Calu3 (cell line): Measurements from ENCODE around the gene KLHDC9. TPM values are rescaled to one million over a fixed set of nuclear protein-coding genes. Genes with fewer than 3 reads are reported as not detected.

ENCODE experiments used
- BruUV-seq: library from RNA; stranded (reverse); fragments of 400-500 nt; replicated peaks from 2 replicates; lab custom pipeline; 2021; lab: Mats Ljungman, UMichigan
- CTCF ChIA-PET: fragments of 300-600 bp; sonication (Branson Sonifier 250); formaldehyde crosslinking; loops from one replicate; lab custom pipeline; 2022; ENCODE audit warnings: antibody characterized with exemption; lab: Charles Lee
- DNase-seq: peaks from one replicate; pipeline ENCODE4 v3.0.0; 2022
- H3K27ac Mint-ChIP-seq: one replicate; pipeline ENCODE4 v1.8.0; 2022; ENCODE audit warnings: mixed read lengths; ENCODE audit not compliant: unreplicated experiment
- H3K27me3 Mint-ChIP-seq: one replicate; pipeline ENCODE4 v1.8.0; 2022; ENCODE audit warnings: mixed read lengths; ENCODE audit not compliant: unreplicated experiment
- H3K36me3 Mint-ChIP-seq: one replicate; pipeline ENCODE4 v1.8.0; 2022; ENCODE audit warnings: mild to moderate bottlenecking, moderate library complexity, mixed read lengths; ENCODE audit not compliant: insufficient read depth, unreplicated experiment
- H3K4me1 Mint-ChIP-seq: one replicate; pipeline ENCODE4 v1.8.0; 2022; ENCODE audit warnings: mild to moderate bottlenecking, low read depth, mixed read lengths; ENCODE audit not compliant: unreplicated experiment
- H3K4me3 Mint-ChIP-seq: one replicate; pipeline ENCODE4 v1.8.0; 2022; ENCODE audit warnings: mild to moderate bottlenecking, low read depth, moderate library complexity, mixed read lengths; ENCODE audit not compliant: unreplicated experiment
- H3K9me3 Mint-ChIP-seq: one replicate; pipeline ENCODE4 v1.8.0; 2022; ENCODE audit warnings: low read depth, mixed read lengths; ENCODE audit not compliant: unreplicated experiment
- CTCF ChIP-seq: fragments of 200-600 bp; IDR thresholded peaks from one replicate; pipeline ENCODE4 v1.8.0; 2022; ENCODE audit warnings: antibody characterized with exemption; ENCODE audit not compliant: unreplicated experiment
- intact Hi-C: fragments of 100-400 bp; cut with micrococcal nuclease; formaldehyde crosslinking; loops from one replicate; pipeline ENCODE4 v1.10.0; 2022; ENCODE audit not compliant: unreplicated experiment
- total RNA-seq: library from RNA; stranded (reverse); gene quantifications from 2 replicates; pipeline ENCODE4 v1.2.3, GENCODE V29; 2022

KLHDC9 gene
- total RNA-seq, 1 experiment from 2014 or later, result 5.3 TPM

- intact Hi-C loops, result no loop called here
- no peaks in the 10 kb centered on the region for H3K27me3 Mint-ChIP-seq
- DNase-seq, result no peak
- no peak overlapping the region for H3K4me3 Mint-ChIP-seq
- no peak for TF ChIP-seq CTCF
- H3K4me1 Mint-ChIP-seq, result no peaks in the 10 kb centered on the region
- peaks cover 24% of the 10 kb centered on the region for H3K36me3 Mint-ChIP-seq
- H3K27ac Mint-ChIP-seq, result no peak overlapping the region
- BruUV-seq, result no TSS peak
- peaks cover 9% of the 10 kb centered on the region for H3K9me3 Mint-ChIP-seq
- CTCF ChIA-PET, result no interaction called here
Observed at GRCh38 chr1:161052899-161053298, 45.3 kb upstream of the KLHDC9 start.

GRCh38 chr1:161054232-161054631 lies 43.9 kb upstream of the KLHDC9 start:
- peaks cover 2% of the 10 kb centered on the region for H3K9me3 Mint-ChIP-seq
- H3K27me3 Mint-ChIP-seq, result no peaks in the 10 kb centered on the region
- H3K36me3 Mint-ChIP-seq, result peaks cover 19% of the 10 kb centered on the region
- H3K4me1 Mint-ChIP-seq, result no peaks in the 10 kb centered on the region
- H3K27ac Mint-ChIP-seq, result no peak overlapping the region
- intact Hi-C loops, result no loop called here
- no peak for TF ChIP-seq CTCF
- H3K4me3 Mint-ChIP-seq, result no peak overlapping the region
- no peak for DNase-seq
- CTCF ChIA-PET, result interaction anchor here (1.0 to 1.2 kb wide), 2 partner anchors 33 to 57 kb away, joined by 5 to 8 read pairs; partner anchors contain the start of gene F11R
- BruUV-seq, result no TSS peak

- Mint-ChIP-seq H3K27ac (no peak overlapping the region), H3K36me3 (peaks cover 24% of the 10 kb centered on the region), H3K9me3 (peaks cover 2% of the 10 kb centered on the region), H3K27me3 (no peaks in the 10 kb centered on the region), H3K4me3 (no peak overlapping the region), H3K4me1 (no peaks in the 10 kb centered on the region)
- CTCF ChIA-PET, result interaction anchor here (1.0 to 1.2 kb wide), 2 partner anchors 34 to 57 kb away, joined by 5 to 8 read pairs; partner anchors contain the start of gene F11R
- no TSS peak for BruUV-seq
- intact Hi-C loops, result no loop called here
- DNase-seq, result no peak
- TF ChIP-seq CTCF, result no peak
Observed at GRCh38 chr1:161054805-161055204, 43.4 kb upstream of the KLHDC9 start.

- intact Hi-C loops, result no loop called here
- no peak overlapping the region for H3K4me3 Mint-ChIP-seq
Observed at GRCh38 chr1:161059293-161059692, 38.9 kb upstream of the KLHDC9 start.

More at GRCh38 chr1:161059293-161059692, 38.9 kb upstream of the KLHDC9 start:
- Mint-ChIP-seq H3K27ac (no peak overlapping the region), H3K4me1 (peaks cover 7% of the 10 kb centered on the region), H3K36me3 (peaks cover 7% of the 10 kb centered on the region), H3K27me3 (peaks cover 9% of the 10 kb centered on the region), H3K9me3 (no peaks in the 10 kb centered on the region)
- no peak for TF ChIP-seq CTCF
- CTCF ChIA-PET, result no interaction called here
- no TSS peak for BruUV-seq
- DNase-seq, result no peak
